Measurements from ENCODE around the gene HGD. TPM values are rescaled to one million over a fixed set of nuclear protein-coding genes. Genes with fewer than 3 reads are reported as not detected.

Gene HGD
- polyA plus RNA-seq, 1 of the 3 experiments (the other 2 are of a cell fraction), result not detected

DNA sequence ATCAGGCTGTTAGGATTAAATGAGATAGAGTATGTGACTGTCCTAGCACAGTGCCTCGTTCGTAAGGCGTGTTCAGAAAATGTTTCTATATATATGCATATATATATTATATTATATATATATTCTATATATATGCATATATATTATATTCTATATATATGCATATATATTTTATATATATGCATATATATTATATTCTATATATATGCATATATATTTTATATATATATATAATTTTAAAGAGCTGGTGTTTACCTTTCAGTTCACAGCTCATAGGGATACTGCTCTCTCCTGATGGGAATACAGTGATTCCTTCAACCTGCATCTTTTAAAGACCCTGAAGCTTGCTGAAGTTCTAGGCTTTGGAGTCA, 85.2 kb downstream of the HGD start:
- Histone ChIP-seq H3K9me3 (no peaks in the 10 kb centered on the region), H3K9me2 (no peaks in the 10 kb centered on the region), H3K27me3 (ENCODE audit: insufficient read depth) (no peaks in the 10 kb centered on the region), H3K36me3 (replicated peaks in 1 of 2; ENCODE audit: control insufficient read depth in 1 of 2, insufficient read depth in 2 of 2, low read length in 1 of 2) (peaks cover 29 to 44% of the 10 kb centered on the region in 2 experiments), H3K27ac (ENCODE audit: low read depth in 2 of 2, low read length in 1 of 2) (peak overlapping the region; percentile 83 to 97; a peak in 3 of 4 replicates), H3K4me2 (peak overlapping the region; percentile 89), H3K4me1 (ENCODE audit: control insufficient read depth in 1 of 2, insufficient read depth in 2 of 2, low read depth in 1 of 2, low read length in 1 of 2) (peaks cover 12 to 35% of the 10 kb centered on the region in 2 experiments; a peak in 3 of 4 replicates), H3K4me3 (ENCODE audit: low read depth in 2 of 2, low read length in 1 of 2) (peak overlapping the region; percentile 95), H2AFZ (ENCODE audit: low read depth) (peak overlapping the region; percentile 92; the same call in 1 of the 2 replicates), H3K79me2 (ENCODE audit: insufficient read depth) (peaks cover 34% of the 10 kb centered on the region), H3F3A (replicated peaks; ENCODE audit: insufficient read depth) (peaks cover 9% of the 10 kb centered on the region), H4K20me1 (ENCODE audit: insufficient read depth) (no peaks in the 10 kb centered on the region), H3K9ac (peak overlapping the region; percentile 99)
- CTCF ChIA-PET, result interaction anchor here (1.6 kb wide), 1 partner anchor 29 kb away, joined by 6 read pairs; no protein-coding TSS in a partner anchor
- no peak for DNase-seq
- POLR2A ChIA-PET, result interaction anchor here (1.4 to 2.2 kb wide), 4 partner anchors 12 to 146 kb away, joined by 4 to 9 read pairs (median 8); partner anchors contain the start of genes GTF2E1 and RABL3
- 68% methylated on average over 3 of the region's 3 CpGs for WGBS (ENCODE audit: low lambda C conversion rate)
- no peak for TF ChIP-seq TEAD4 (IDR thresholded peaks at IDR 0.05; ENCODE audit: borderline replicate concordance, insufficient read depth)
- TF ChIP-seq, protein P1, sequence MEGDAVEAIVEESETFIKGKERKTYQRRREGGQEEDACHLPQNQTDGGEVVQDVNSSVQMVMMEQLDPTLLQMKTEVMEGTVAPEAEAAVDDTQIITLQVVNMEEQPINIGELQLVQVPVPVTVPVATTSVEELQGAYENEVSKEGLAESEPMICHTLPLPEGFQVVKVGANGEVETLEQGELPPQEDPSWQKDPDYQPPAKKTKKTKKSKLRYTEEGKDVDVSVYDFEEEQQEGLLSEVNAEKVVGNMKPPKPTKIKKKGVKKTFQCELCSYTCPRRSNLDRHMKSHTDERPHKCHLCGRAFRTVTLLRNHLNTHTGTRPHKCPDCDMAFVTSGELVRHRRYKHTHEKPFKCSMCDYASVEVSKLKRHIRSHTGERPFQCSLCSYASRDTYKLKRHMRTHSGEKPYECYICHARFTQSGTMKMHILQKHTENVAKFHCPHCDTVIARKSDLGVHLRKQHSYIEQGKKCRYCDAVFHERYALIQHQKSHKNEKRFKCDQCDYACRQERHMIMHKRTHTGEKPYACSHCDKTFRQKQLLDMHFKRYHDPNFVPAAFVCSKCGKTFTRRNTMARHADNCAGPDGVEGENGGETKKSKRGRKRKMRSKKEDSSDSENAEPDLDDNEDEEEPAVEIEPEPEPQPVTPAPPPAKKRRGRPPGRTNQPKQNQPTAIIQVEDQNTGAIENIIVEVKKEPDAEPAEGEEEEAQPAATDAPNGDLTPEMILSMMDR (IDR thresholded peaks at IDR 0.05), result no peak

DNA sequence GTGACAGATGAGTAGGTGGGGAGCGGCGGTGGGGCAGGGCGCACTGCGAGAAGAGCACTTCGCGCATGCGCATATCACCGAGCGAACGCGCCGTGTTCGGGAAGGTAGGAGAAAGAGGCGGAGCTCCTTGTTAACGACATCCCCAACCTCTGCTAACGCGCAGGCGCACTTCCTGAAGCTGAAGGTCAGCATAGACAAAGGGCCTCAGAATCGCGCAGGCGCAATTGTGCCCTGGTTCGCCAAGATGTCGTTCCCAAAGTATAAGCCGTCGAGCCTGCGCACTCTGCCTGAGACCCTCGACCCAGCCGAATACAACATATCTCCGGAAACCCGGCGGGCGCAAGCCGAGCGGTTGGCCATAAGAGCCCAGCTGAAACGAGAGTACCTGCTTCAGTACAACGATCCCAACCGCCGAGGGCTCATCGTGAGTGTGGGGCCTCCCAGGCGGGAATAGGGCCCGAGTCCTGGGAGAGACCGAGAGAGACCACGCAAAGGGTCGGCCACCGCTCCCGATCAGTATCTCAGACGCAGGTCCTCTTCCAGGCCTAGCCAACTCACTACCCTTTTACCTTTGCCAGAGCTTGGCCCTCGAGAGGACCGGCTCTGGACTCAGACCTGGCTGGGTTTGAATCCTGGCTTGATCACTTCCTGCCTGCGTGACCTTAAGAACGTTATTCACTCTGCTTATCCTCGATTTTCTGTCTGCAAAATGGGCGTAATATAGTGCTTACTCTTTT, 85.8 kb downstream of the HGD start, which contains the start of gene NDUFB4:
TSS of gene NDUFB4 (plus strand) at position 221 of the 737 bp plus-strand sequence. CDS start at position 245, 24 bp downstream.
- Histone ChIP-seq H3K27ac (ENCODE audit: low read depth in 2 of 2, low read length in 1 of 2) (peak within 1 kb of the TSS; percentile 83 to 97), H2AFZ (ENCODE audit: low read depth) (peak within 1 kb of the TSS; percentile 96), H3K4me2 (peak within 1 kb of the TSS; percentile 89), H3K4me3 (ENCODE audit: low read depth in 2 of 2, low read length in 1 of 2) (peak within 1 kb of the TSS; percentile 95), H3K4me1 (ENCODE audit: control insufficient read depth in 1 of 2, insufficient read depth in 2 of 2, low read depth in 1 of 2, low read length in 1 of 2) (peaks cover 12 to 30% of the 10 kb centered on the region in 2 experiments; a peak in 3 of 4 replicates), H3K79me2 (ENCODE audit: insufficient read depth) (peaks cover 34% of the 10 kb centered on the region), H3F3A (replicated peaks; ENCODE audit: insufficient read depth) (peaks cover 6% of the 10 kb centered on the region), H4K20me1 (ENCODE audit: insufficient read depth) (no peaks in the 10 kb centered on the region), H3K9ac (peak within 1 kb of the TSS; percentile 99), H3K36me3 (replicated peaks in 1 of 2; ENCODE audit: control insufficient read depth in 1 of 2, insufficient read depth in 2 of 2, low read length in 1 of 2) (peaks cover 26 to 39% of the 10 kb centered on the region in 2 experiments), H3K9me2 (no peaks in the 10 kb centered on the region), H3K27me3 (ENCODE audit: insufficient read depth) (no peaks in the 10 kb centered on the region), H3K9me3 (no peaks in the 10 kb centered on the region)
- CTCF ChIA-PET, result interaction anchor here (0.8 to 1.6 kb wide), 4 partner anchors 29 to 199 kb away, joined by 4 to 6 read pairs (median 5); no protein-coding TSS in a partner anchor
- 2% methylated on average over 23 of the region's 53 CpGs for WGBS (ENCODE audit: low lambda C conversion rate)
- POLR2A ChIA-PET, result interaction anchor here (0.6 to 2.2 kb wide), 7 partner anchors 8 to 147 kb away, joined by 3 to 9 read pairs (median 6); partner anchors contain the start of genes GTF2E1 and RABL3
- DNase-seq, result peak; percentile 93
- TF ChIP-seq TAF1 (IDR thresholded peaks at IDR 0.05; ENCODE audit: borderline replicate concordance, low read depth, low read length), result peak; percentile 56
- no peak for TF ChIP-seq ELF1 (IDR thresholded peaks at IDR 0.05)
- TF ChIP-seq RXRA (IDR thresholded peaks at IDR 0.05; ENCODE audit: borderline replicate concordance, low read depth), result no peak
- no peak for TF ChIP-seq EP300 (IDR thresholded peaks at IDR 0.05; ENCODE audit: borderline replicate concordance in 1 of 2, low read depth in 1 of 2, low read length in 1 of 2)
- TF ChIP-seq SMC3 (IDR thresholded peaks at IDR 0.05; ENCODE audit: low read depth, low read length), result no peak
- peak; percentile 90 for TF ChIP-seq POLR2AphosphoS5 (IDR thresholded peaks at IDR 0.05; ENCODE audit: low read depth, low read length)
- TF ChIP-seq, protein P2, sequence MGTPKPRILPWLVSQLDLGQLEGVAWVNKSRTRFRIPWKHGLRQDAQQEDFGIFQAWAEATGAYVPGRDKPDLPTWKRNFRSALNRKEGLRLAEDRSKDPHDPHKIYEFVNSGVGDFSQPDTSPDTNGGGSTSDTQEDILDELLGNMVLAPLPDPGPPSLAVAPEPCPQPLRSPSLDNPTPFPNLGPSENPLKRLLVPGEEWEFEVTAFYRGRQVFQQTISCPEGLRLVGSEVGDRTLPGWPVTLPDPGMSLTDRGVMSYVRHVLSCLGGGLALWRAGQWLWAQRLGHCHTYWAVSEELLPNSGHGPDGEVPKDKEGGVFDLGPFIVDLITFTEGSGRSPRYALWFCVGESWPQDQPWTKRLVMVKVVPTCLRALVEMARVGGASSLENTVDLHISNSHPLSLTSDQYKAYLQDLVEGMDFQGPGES (IDR thresholded peaks at IDR 0.05; ENCODE audit: low read depth, low read length), result no peak
- no peak for TF ChIP-seq FOSL2 (IDR thresholded peaks at IDR 0.05; ENCODE audit: borderline replicate concordance, low read depth)
- TF ChIP-seq, protein P3, sequence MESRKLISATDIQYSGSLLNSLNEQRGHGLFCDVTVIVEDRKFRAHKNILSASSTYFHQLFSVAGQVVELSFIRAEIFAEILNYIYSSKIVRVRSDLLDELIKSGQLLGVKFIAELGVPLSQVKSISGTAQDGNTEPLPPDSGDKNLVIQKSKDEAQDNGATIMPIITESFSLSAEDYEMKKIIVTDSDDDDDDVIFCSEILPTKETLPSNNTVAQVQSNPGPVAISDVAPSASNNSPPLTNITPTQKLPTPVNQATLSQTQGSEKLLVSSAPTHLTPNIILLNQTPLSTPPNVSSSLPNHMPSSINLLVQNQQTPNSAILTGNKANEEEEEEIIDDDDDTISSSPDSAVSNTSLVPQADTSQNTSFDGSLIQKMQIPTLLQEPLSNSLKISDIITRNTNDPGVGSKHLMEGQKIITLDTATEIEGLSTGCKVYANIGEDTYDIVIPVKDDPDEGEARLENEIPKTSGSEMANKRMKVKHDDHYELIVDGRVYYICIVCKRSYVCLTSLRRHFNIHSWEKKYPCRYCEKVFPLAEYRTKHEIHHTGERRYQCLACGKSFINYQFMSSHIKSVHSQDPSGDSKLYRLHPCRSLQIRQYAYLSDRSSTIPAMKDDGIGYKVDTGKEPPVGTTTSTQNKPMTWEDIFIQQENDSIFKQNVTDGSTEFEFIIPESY (IDR thresholded peaks at IDR 0.05; ENCODE audit: borderline replicate concordance, low read depth), result no peak
- TF ChIP-seq NRF1 (IDR thresholded peaks at IDR 0.05; ENCODE audit: low read depth, low read length), result peak; percentile 74
- TF ChIP-seq FOXM1 (IDR thresholded peaks at IDR 0.05; ENCODE audit: low read depth), result no peak
- TF ChIP-seq, protein P4, sequence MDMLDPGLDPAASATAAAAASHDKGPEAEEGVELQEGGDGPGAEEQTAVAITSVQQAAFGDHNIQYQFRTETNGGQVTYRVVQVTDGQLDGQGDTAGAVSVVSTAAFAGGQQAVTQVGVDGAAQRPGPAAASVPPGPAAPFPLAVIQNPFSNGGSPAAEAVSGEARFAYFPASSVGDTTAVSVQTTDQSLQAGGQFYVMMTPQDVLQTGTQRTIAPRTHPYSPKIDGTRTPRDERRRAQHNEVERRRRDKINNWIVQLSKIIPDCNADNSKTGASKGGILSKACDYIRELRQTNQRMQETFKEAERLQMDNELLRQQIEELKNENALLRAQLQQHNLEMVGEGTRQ (IDR thresholded peaks at IDR 0.05; ENCODE audit: borderline replicate concordance, low read depth, low read length), result no peak
- TF ChIP-seq RCOR1 (IDR thresholded peaks at IDR 0.05; ENCODE audit: low read length), result 0 out of 2 replicates have a peak, but pooled peaks have one; percentile 37
- TF ChIP-seq RFX5 (IDR thresholded peaks at IDR 0.05; ENCODE audit: low read length), result no peak
- peak; percentile 65 for TF ChIP-seq YY1 (IDR thresholded peaks at IDR 0.05; ENCODE audit: low read depth)
- TF ChIP-seq, protein P5, sequence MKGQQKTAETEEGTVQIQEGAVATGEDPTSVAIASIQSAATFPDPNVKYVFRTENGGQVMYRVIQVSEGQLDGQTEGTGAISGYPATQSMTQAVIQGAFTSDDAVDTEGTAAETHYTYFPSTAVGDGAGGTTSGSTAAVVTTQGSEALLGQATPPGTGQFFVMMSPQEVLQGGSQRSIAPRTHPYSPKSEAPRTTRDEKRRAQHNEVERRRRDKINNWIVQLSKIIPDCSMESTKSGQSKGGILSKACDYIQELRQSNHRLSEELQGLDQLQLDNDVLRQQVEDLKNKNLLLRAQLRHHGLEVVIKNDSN (IDR thresholded peaks at IDR 0.05; ENCODE audit: borderline replicate concordance, low read depth), result no peak
- TF ChIP-seq FOXJ3 (CRISPR knock-in tag; IDR thresholded peaks at IDR 0.05), result no peak

Measured in SK-N-SH (cell line).